Memory B cell (primary cell): ENCODE results near the gene LRRC3B.

Experiments
- ATAC-seq: fragments of 150-1000 bp; cut with Tn5 transposase; 2 replicates; pipeline ENCODE4 v1.10.0; 2021; ENCODE audit warnings: low read depth, mild to moderate bottlenecking, moderate library complexity
- DNase-seq, 2 donors: peaks; one replicate each; pipeline ENCODE4 v3.0.0; 2022; ENCODE audit warnings: low spot score in 2 of 2
- H3K27ac Mint-ChIP-seq: one replicate; pipeline ENCODE4 v1.8.0; 2022; ENCODE audit warnings: mild to moderate bottlenecking, moderate library complexity, mixed read lengths
- H3K27me3 Mint-ChIP-seq: one replicate; pipeline ENCODE4 v1.8.0; 2022; ENCODE audit warnings: mixed read lengths
- H3K36me3 Mint-ChIP-seq: one replicate; pipeline ENCODE4 v1.8.0; 2022; ENCODE audit warnings: mild to moderate bottlenecking, mixed read lengths
- H3K4me1 Mint-ChIP-seq: one replicate; pipeline ENCODE4 v1.8.0; 2022; ENCODE audit warnings: mixed read lengths
- H3K4me3 Mint-ChIP-seq: one replicate; pipeline ENCODE4 v1.8.0; 2022; ENCODE audit warnings: mild to moderate bottlenecking, moderate library complexity, mixed read lengths
- H3K9me3 Mint-ChIP-seq: one replicate; pipeline ENCODE4 v1.8.0; 2022; ENCODE audit warnings: mixed read lengths

LRRC3B gene

GRCh38 chr3:26708501-26708900, 85.9 kb downstream of the LRRC3B start:
- H3K9me3 Mint-ChIP-seq: peaks cover 1% of the 10 kb centered on the region
- H3K27me3 Mint-ChIP-seq: no peaks in the 10 kb centered on the region
- H3K36me3 Mint-ChIP-seq: no peaks in the 10 kb centered on the region
- no peak overlapping the region for H3K27ac Mint-ChIP-seq
- H3K4me3 Mint-ChIP-seq: no peak overlapping the region
- no peaks in the 10 kb centered on the region for H3K4me1 Mint-ChIP-seq
- ATAC-seq (no peak), DNase-seq (no peak)

GRCh38 chr3:26712211-26713026, 89.8 kb downstream of the LRRC3B start:
- H3K9me3 Mint-ChIP-seq: peaks cover 2% of the 10 kb centered on the region
- no peak overlapping the region for H3K27ac Mint-ChIP-seq
- no peak for ATAC-seq
- H3K4me1 Mint-ChIP-seq: no peaks in the 10 kb centered on the region
- H3K27me3 Mint-ChIP-seq: no peaks in the 10 kb centered on the region
- no peak overlapping the region for H3K4me3 Mint-ChIP-seq
- DNase-seq: no peak
- H3K36me3 Mint-ChIP-seq: no peaks in the 10 kb centered on the region

GRCh38 chr3:26713091-26713490, 90.5 kb downstream of the LRRC3B start:
- no peak for ATAC-seq
- no peaks in the 10 kb centered on the region for H3K27me3 Mint-ChIP-seq
- H3K36me3 Mint-ChIP-seq: no peaks in the 10 kb centered on the region

GRCh38 chr3:26714485-26714884, 91.9 kb downstream of the LRRC3B start:
- ATAC-seq: no peak
- Mint-ChIP-seq H3K27me3 (no peaks in the 10 kb centered on the region), H3K36me3 (no peaks in the 10 kb centered on the region), H3K27ac (no peak overlapping the region), H3K4me1 (no peaks in the 10 kb centered on the region), H3K4me3 (no peak overlapping the region), H3K9me3 (peaks cover 1% of the 10 kb centered on the region)
- no peak for DNase-seq

More at GRCh38 chr3:26713091-26713490, 90.5 kb downstream of the LRRC3B start:
- H3K9me3 Mint-ChIP-seq: peaks cover 1% of the 10 kb centered on the region
- no peak overlapping the region for H3K27ac Mint-ChIP-seq
- DNase-seq: no peak
- H3K4me1 Mint-ChIP-seq: no peaks in the 10 kb centered on the region
- no peak overlapping the region for H3K4me3 Mint-ChIP-seq

GRCh38 chr3:26715431-26715830, 92.9 kb downstream of the LRRC3B start:
- no peaks in the 10 kb centered on the region for H3K4me1 Mint-ChIP-seq
- no peak overlapping the region for H3K27ac Mint-ChIP-seq
- no peak for DNase-seq
- peaks cover 1% of the 10 kb centered on the region for H3K9me3 Mint-ChIP-seq
- H3K36me3 Mint-ChIP-seq: no peaks in the 10 kb centered on the region
- no peaks in the 10 kb centered on the region for H3K27me3 Mint-ChIP-seq
- H3K4me3 Mint-ChIP-seq: no peak overlapping the region
- no peak for ATAC-seq

GRCh38 chr3:26718315-26718714, 95.7 kb downstream of the LRRC3B start:
- ATAC-seq (no peak), DNase-seq (no peak)
- no peaks in the 10 kb centered on the region for H3K4me1 Mint-ChIP-seq
- no peaks in the 10 kb centered on the region for H3K36me3 Mint-ChIP-seq
- H3K4me3 Mint-ChIP-seq: no peak overlapping the region
- H3K27ac Mint-ChIP-seq: no peak overlapping the region
- H3K27me3 Mint-ChIP-seq: no peaks in the 10 kb centered on the region
- peaks cover 1% of the 10 kb centered on the region for H3K9me3 Mint-ChIP-seq

- Mint-ChIP-seq H3K27ac (no peak overlapping the region), H3K27me3 (no peaks in the 10 kb centered on the region), H3K4me3 (no peak overlapping the region), H3K36me3 (no peaks in the 10 kb centered on the region), H3K9me3 (peaks cover 1% of the 10 kb centered on the region), H3K4me1 (no peaks in the 10 kb centered on the region)
- DNase-seq: no peak
- no peak for ATAC-seq
Observed at GRCh38 chr3:26719134-26719533, 96.6 kb downstream of the LRRC3B start.

GRCh38 chr3:26721047-26721446, 98.5 kb downstream of the LRRC3B start:
- no peaks in the 10 kb centered on the region for H3K4me1 Mint-ChIP-seq
- H3K9me3 Mint-ChIP-seq: peaks cover 1% of the 10 kb centered on the region
- no peak overlapping the region for H3K27ac Mint-ChIP-seq
- H3K4me3 Mint-ChIP-seq: no peak overlapping the region
- no peaks in the 10 kb centered on the region for H3K27me3 Mint-ChIP-seq
- DNase-seq: no peak
- no peak for ATAC-seq
- no peaks in the 10 kb centered on the region for H3K36me3 Mint-ChIP-seq

- no peaks in the 10 kb centered on the region for H3K9me3 Mint-ChIP-seq
- no peaks in the 10 kb centered on the region for H3K27me3 Mint-ChIP-seq
- DNase-seq (no peak), ATAC-seq (no peak)
- H3K27ac Mint-ChIP-seq: no peak overlapping the region
- no peaks in the 10 kb centered on the region for H3K4me1 Mint-ChIP-seq
- H3K4me3 Mint-ChIP-seq: no peak overlapping the region
- no peaks in the 10 kb centered on the region for H3K36me3 Mint-ChIP-seq
Observed at GRCh38 chr3:26731843-26732242, 109.3 kb downstream of the LRRC3B start.

- no peaks in the 10 kb centered on the region for H3K4me1 Mint-ChIP-seq
- ATAC-seq: no peak
- no peak overlapping the region for H3K27ac Mint-ChIP-seq
- no peaks in the 10 kb centered on the region for H3K27me3 Mint-ChIP-seq
- DNase-seq: no peak
- no peaks in the 10 kb centered on the region for H3K36me3 Mint-ChIP-seq
- H3K9me3 Mint-ChIP-seq: peaks cover 2% of the 10 kb centered on the region
- H3K4me3 Mint-ChIP-seq: no peak overlapping the region
Observed at GRCh38 chr3:26750263-26750662, 127.7 kb downstream of the LRRC3B start.

- no peak overlapping the region for H3K4me3 Mint-ChIP-seq
- no peaks in the 10 kb centered on the region for H3K27me3 Mint-ChIP-seq
- ATAC-seq (no peak), DNase-seq (no peak)
- no peaks in the 10 kb centered on the region for H3K4me1 Mint-ChIP-seq
- H3K9me3 Mint-ChIP-seq: peaks cover 2% of the 10 kb centered on the region
- no peaks in the 10 kb centered on the region for H3K36me3 Mint-ChIP-seq
- H3K27ac Mint-ChIP-seq: no peak overlapping the region
Observed at GRCh38 chr3:26752466-26752865, 129.9 kb downstream of the LRRC3B start.

GRCh38 chr3:26753095-26753494, 130.5 kb downstream of the LRRC3B start:
- H3K4me1 Mint-ChIP-seq: no peaks in the 10 kb centered on the region
- no peaks in the 10 kb centered on the region for H3K36me3 Mint-ChIP-seq
- no peak overlapping the region for H3K4me3 Mint-ChIP-seq
- ATAC-seq (no peak), DNase-seq (no peak)
- no peaks in the 10 kb centered on the region for H3K27me3 Mint-ChIP-seq
- H3K27ac Mint-ChIP-seq: no peak overlapping the region
- no peaks in the 10 kb centered on the region for H3K9me3 Mint-ChIP-seq

- no peak overlapping the region for H3K27ac Mint-ChIP-seq
- ATAC-seq (no peak), DNase-seq (no peak)
- H3K4me3 Mint-ChIP-seq: no peak overlapping the region
- H3K9me3 Mint-ChIP-seq: no peaks in the 10 kb centered on the region
- no peaks in the 10 kb centered on the region for H3K36me3 Mint-ChIP-seq
- H3K27me3 Mint-ChIP-seq: no peaks in the 10 kb centered on the region
- no peaks in the 10 kb centered on the region for H3K4me1 Mint-ChIP-seq
Observed at GRCh38 chr3:26757978-26758377, 135.4 kb downstream of the LRRC3B start.
